PC-3 (cell line): Measurements from ENCODE around the gene PTGS1. TPM values are rescaled to one million over a fixed set of nuclear protein-coding genes. Genes with fewer than 3 reads are reported as not detected.

Experiments used
- ATAC-seq: fragments of 200-7000 bp; cut with Tn5 transposase; 2 replicates; pipeline ENCODE4 v1.9.1; 2020; ENCODE audit warnings: mild to moderate bottlenecking, moderate library complexity
- BruUV-seq: library from RNA; stranded (reverse); fragments of 400-500 nt; replicated peaks from 2 replicates; lab custom pipeline; 2021; lab: Mats Ljungman, UMichigan
- CTCF ChIA-PET: fragments of 300-600 bp; sonication (Branson Sonifier 250); formaldehyde crosslinking; loops from one replicate; lab custom pipeline; 2022; ENCODE audit warnings: antibody characterized with exemption; lab: Charles Lee
- POLR2A ChIA-PET: fragments of 300-600 bp; sonication (Branson Sonifier 250); formaldehyde crosslinking; loops from one replicate; lab custom pipeline; 2022; ENCODE audit warnings: antibody characterized with exemption; ENCODE audit not compliant: unreplicated experiment; lab: Charles Lee
- DNase-seq: peaks from one replicate; pipeline ENCODE4 v3.0.0-alpha.2; 2015
- H2AFZ ChIP-seq: fragments of 300-600 bp; sonication (generic); 2 replicates; pipeline ENCODE4 v1.6.0; 2016; ENCODE audit warnings: antibody characterized with exemption, low read length
- H3F3A ChIP-seq: fragments of 300-600 bp; sonication (generic); one replicate; pipeline ENCODE4 v1.6.0; 2017; ENCODE audit warnings: antibody characterized with exemption, low read length, control low read depth, mild to moderate bottlenecking; ENCODE audit not compliant: unreplicated experiment
- H3K27ac ChIP-seq: fragments of 300-600 bp; sonication (generic); 2 replicates; pipeline ENCODE4 v1.5.1; 2016; ENCODE audit warnings: mild to moderate bottlenecking, low read length
- H3K27me3 ChIP-seq: fragments of 300-600 bp; sonication (generic); 2 replicates; pipeline ENCODE4 v1.6.1; 2016; ENCODE audit warnings: low read length, mixed read lengths
- H3K36me3 ChIP-seq: fragments of 300-600 bp; sonication (generic); 2 replicates; pipeline ENCODE4 v1.6.1; 2016; ENCODE audit warnings: low read depth, mixed run types, low read length, mixed read lengths
- H3K4me1 ChIP-seq: fragments of 300-600 bp; sonication (generic); 2 replicates; pipeline ENCODE4 v1.5.1; 2016; ENCODE audit warnings: low read length; ENCODE audit not compliant: insufficient read depth
- H3K4me2 ChIP-seq: fragments of 300-600 bp; sonication (generic); 2 replicates; pipeline ENCODE4 v1.6.0; 2016; ENCODE audit warnings: low read length
- H3K4me3 ChIP-seq: fragments of 300-600 bp; sonication (generic); 2 replicates; pipeline ENCODE4 v1.5.1; 2016; ENCODE audit warnings: mild to moderate bottlenecking, low read length, mixed read lengths
- H3K79me2 ChIP-seq: fragments of 300-600 bp; sonication (generic); 2 replicates; pipeline ENCODE4 v1.6.1; 2017; ENCODE audit warnings: low read length, mixed read lengths
- H3K9ac ChIP-seq: fragments of 300-600 bp; sonication (generic); 2 replicates; pipeline ENCODE4 v1.6.0; 2016; ENCODE audit warnings: mild to moderate bottlenecking, low read length
- H3K9me2 ChIP-seq: fragments of 300-600 bp; sonication (generic); replicated peaks from 2 replicates; pipeline ENCODE4 v1.6.1; 2016; ENCODE audit warnings: mixed run types, low read length, mixed read lengths
- H3K9me3 ChIP-seq: fragments of 300-600 bp; sonication (generic); 2 replicates; pipeline ENCODE4 v1.6.1; 2016; ENCODE audit warnings: low read length, mixed read lengths
- H4K20me1 ChIP-seq: fragments of 300-600 bp; sonication (generic); 2 replicates; pipeline ENCODE4 v1.6.1; 2016; ENCODE audit warnings: low read length, mixed read lengths
- CTCF ChIP-seq: fragments of 300-600 bp; sonication (generic); conservative IDR thresholded peaks from 2 replicates; pipeline ENCODE4 v1.5.1; 2017; ENCODE audit warnings: antibody characterized with exemption, low read depth, mild to moderate bottlenecking, low read length
- EZH2 ChIP-seq: fragments of 300-600 bp; sonication (generic); IDR thresholded peaks from one replicate; pipeline ENCODE4 v1.6.1; 2017; ENCODE audit warnings: antibody characterized with exemption, mild to moderate bottlenecking, low read length; ENCODE audit not compliant: unreplicated experiment
- EZH2phosphoT487 ChIP-seq: fragments of 300-600 bp; sonication (generic); IDR thresholded peaks from 2 replicates; pipeline ENCODE4 v1.6.1; 2018; ENCODE audit warnings: mild to moderate bottlenecking, antibody characterized with exemption, low read length, borderline replicate concordance
- intact Hi-C: fragments of 100-400 bp; cut with micrococcal nuclease; formaldehyde crosslinking; loops from 2 replicates; pipeline ENCODE4 v1.9.0; 2023
- total RNA-seq: library from RNA; depleted of rRNA; stranded (reverse); fragments of >200 nt; gene quantifications from 2 replicates; pipeline ENCODE4 v1.2.3, GENCODE V29; 2014

Gene PTGS1
- total RNA-seq, 1 experiment from 2014 or later, result 0.44 TPM

- Histone ChIP-seq H3K36me3 (no peaks in the 10 kb centered on the region), H2AFZ (no peak overlapping the region), H3K9me2 (no peaks in the 10 kb centered on the region), H4K20me1 (no peaks in the 10 kb centered on the region), H3K27ac (no peak overlapping the region), H3K79me2 (no peaks in the 10 kb centered on the region), H3K4me2 (no peak overlapping the region), H3K9ac (no peak overlapping the region), H3K27me3 (no peaks in the 10 kb centered on the region), H3K4me3 (no peak overlapping the region), H3K9me3 (no peaks in the 10 kb centered on the region), H3F3A (no peaks in the 10 kb centered on the region), H3K4me1 (no peaks in the 10 kb centered on the region)
- no peak for ATAC-seq
- CTCF ChIA-PET, result no interaction called here
- intact Hi-C loops, result no loop called here
- DNase-seq, result no peak
- no peak for TF ChIP-seq EZH2phosphoT487
- TF ChIP-seq CTCF, result no peak
- no peak for TF ChIP-seq EZH2
- BruUV-seq, result no TSS peak
- POLR2A ChIA-PET, result no interaction called here
These were observed 55.9 kb downstream of the PTGS1 start for GRCh38 chr9:122426723-122427122.

GRCh38 chr9:122442568-122442967, 71.7 kb downstream of the PTGS1 start:
- ChIA-PET POLR2A (no interaction called here), CTCF (no interaction called here)
- no TSS peak for BruUV-seq
- ATAC-seq (no peak), DNase-seq (no peak)
- intact Hi-C loops, result no loop called here
- H3K36me3 ChIP-seq, result no peaks in the 10 kb centered on the region
- H3K9me2 ChIP-seq, result no peaks in the 10 kb centered on the region
- H3K79me2 ChIP-seq, result no peaks in the 10 kb centered on the region
- no peaks in the 10 kb centered on the region for H3K9me3 ChIP-seq
- H3K27ac ChIP-seq, result no peak overlapping the region
- no peak overlapping the region for H2AFZ ChIP-seq
- H3K4me1 ChIP-seq, result no peaks in the 10 kb centered on the region
- no peaks in the 10 kb centered on the region for H4K20me1 ChIP-seq
- H3K4me3 ChIP-seq, result no peak overlapping the region
- H3K9ac ChIP-seq, result no peak overlapping the region
- H3K4me2 ChIP-seq, result no peak overlapping the region
- TF ChIP-seq EZH2phosphoT487 (no peak), CTCF (no peak), EZH2 (no peak)
- H3K27me3 ChIP-seq, result peaks cover 21% of the 10 kb centered on the region
- H3F3A ChIP-seq, result no peaks in the 10 kb centered on the region

- no peak overlapping the region for H2AFZ ChIP-seq
- BruUV-seq, result no TSS peak
- H3K4me2 ChIP-seq, result no peak overlapping the region
- no peaks in the 10 kb centered on the region for H3K9me2 ChIP-seq
- no peaks in the 10 kb centered on the region for H3K79me2 ChIP-seq
- DNase-seq (no peak), ATAC-seq (no peak)
- no peaks in the 10 kb centered on the region for H3F3A ChIP-seq
- H4K20me1 ChIP-seq, result no peaks in the 10 kb centered on the region
- TF ChIP-seq EZH2phosphoT487, result no peak
- TF ChIP-seq CTCF, result no peak
- no peak for TF ChIP-seq EZH2
- CTCF ChIA-PET, result no interaction called here
- peaks cover 21% of the 10 kb centered on the region for H3K27me3 ChIP-seq
- intact Hi-C loops, result no loop called here
- no peaks in the 10 kb centered on the region for H3K4me1 ChIP-seq
- H3K9me3 ChIP-seq, result no peaks in the 10 kb centered on the region
- H3K27ac ChIP-seq, result no peak overlapping the region
- POLR2A ChIA-PET, result no interaction called here
- H3K9ac ChIP-seq, result no peak overlapping the region
- no peak overlapping the region for H3K4me3 ChIP-seq
- no peaks in the 10 kb centered on the region for H3K36me3 ChIP-seq
These were observed 73.4 kb downstream of the PTGS1 start for GRCh38 chr9:122444041-122444733.
